CD14-positive monocyte (primary cell): Measurements from ENCODE around the gene OBSCN. TPM values are rescaled to one million over a fixed set of nuclear protein-coding genes. Genes with fewer than 3 reads are reported as not detected.

ENCODE experiments used
- DNase-seq, 3 donors: peaks; one replicate each; pipeline ENCODE4 v3.0.0-alpha.2; 2011 to 2022
- H2AFZ ChIP-seq: 2 replicates; pipeline ENCODE4 v1.6.0; 2012; ENCODE audit warnings: mild to moderate bottlenecking, low read depth, low read length, inconsistent platforms; ENCODE audit not compliant: insufficient read depth, poor library complexity, severe bottlenecking
- H3K27ac ChIP-seq, 2 donors: 1 replicate in 1 of 2; 2 replicates in 1 of 2; pipeline ENCODE4 v1.5.1; 2012 to 2013; ENCODE audit warnings: low read length in 2 of 2, control low read depth in 1 of 2, inconsistent platforms in 1 of 2, low read depth in 1 of 2, mild to moderate bottlenecking in 1 of 2
- H3K27me3 ChIP-seq, 2 donors: one replicate each; pipeline versions ENCODE4 v1.6.0 to v1.6.1; 2011 to 2013; ENCODE audit warnings: low read length in 2 of 2; ENCODE audit not compliant: control insufficient read depth in 2 of 2, insufficient read depth in 2 of 2
- H3K36me3 ChIP-seq, 2 donors: replicated peaks in 1 of 2; 1 replicate in 1 of 2; 2 replicates in 1 of 2; pipeline versions ENCODE4 v1.5.1 to v1.6.1; 2012 to 2013; ENCODE audit warnings: low read length in 2 of 2, control low read depth in 1 of 2, inconsistent platforms in 1 of 2, mild to moderate bottlenecking in 1 of 2; ENCODE audit not compliant: insufficient read depth in 2 of 2, control insufficient read depth in 1 of 2
- H3K4me1 ChIP-seq, 2 donors: 1 replicate in 1 of 2; 2 replicates in 1 of 2; pipeline versions ENCODE4 v1.5.1 to v1.6.1; 2012 to 2013; ENCODE audit warnings: low read length in 2 of 2, control low read depth in 1 of 2, inconsistent platforms in 1 of 2, mild to moderate bottlenecking in 1 of 2, moderate library complexity in 1 of 2; ENCODE audit not compliant: insufficient read depth in 2 of 2, control insufficient read depth in 1 of 2
- H3K4me2 ChIP-seq: replicated peaks from 2 replicates; pipeline ENCODE3; 2012; ENCODE audit warnings: low read length, moderate library complexity, mild to moderate bottlenecking; ENCODE audit not compliant: poor library complexity, severe bottlenecking; ENCODE audit errors: extremely low read depth
- H3K4me3 ChIP-seq, 3 experiments: fragments of 200-600 bp in 1 of 3; sonication (generic) in 1 of 3; replicated peaks in 1 of 3; 1 replicate in 2 of 3; 2 replicates in 1 of 3; pipeline ENCODE4 v1.5.1; 2011 to 2013; ENCODE audit warnings: low read length in 3 of 3, mild to moderate bottlenecking in 3 of 3, control low read depth in 2 of 3, low read depth in 2 of 3, inconsistent platforms in 1 of 3, moderate library complexity in 1 of 3
- H3K79me2 ChIP-seq: 2 replicates; pipeline ENCODE4 v1.6.0; 2012; ENCODE audit warnings: mild to moderate bottlenecking, control low read depth, inconsistent platforms, low read length, moderate library complexity; ENCODE audit not compliant: insufficient read depth
- H3K9ac ChIP-seq: 2 replicates; pipeline ENCODE4 v1.6.0; 2017; ENCODE audit warnings: low read length, mild to moderate bottlenecking; ENCODE audit not compliant: insufficient read depth, poor library complexity, severe bottlenecking
- H3K9me3 ChIP-seq, 2 donors: replicated peaks in 1 of 2; 1 replicate in 1 of 2; 2 replicates in 1 of 2; pipeline versions ENCODE4 v1.5.1 to v1.6.1; 2012 to 2013; ENCODE audit warnings: low read length in 2 of 2, control low read depth in 1 of 2; ENCODE audit not compliant: control insufficient read depth in 1 of 2, insufficient read depth in 1 of 2
- H4K20me1 ChIP-seq: 2 replicates; pipeline ENCODE4 v1.6.0; 2012; ENCODE audit warnings: mild to moderate bottlenecking, low read length, control low read depth, moderate library complexity; ENCODE audit not compliant: insufficient read depth
- H3K27ac Mint-ChIP-seq, 7 donors: one replicate each; pipeline ENCODE4 v1.8.0; 2020; ENCODE audit warnings: mild to moderate bottlenecking in 7 of 7, mixed read lengths in 7 of 7, moderate library complexity in 6 of 7, inconsistent platforms in 2 of 7
- H3K27me3 Mint-ChIP-seq, 3 donors: one replicate each; pipeline ENCODE4 v1.8.0; 2021 to 2022; ENCODE audit warnings: low read depth in 3 of 3, mild to moderate bottlenecking in 3 of 3, mixed read lengths in 3 of 3, moderate library complexity in 3 of 3, inconsistent platforms in 1 of 3
- H3K36me3 Mint-ChIP-seq, 2 donors: one replicate each; pipeline ENCODE4 v1.8.0; 2020; ENCODE audit warnings: mixed read lengths in 2 of 2, inconsistent platforms in 1 of 2, mild to moderate bottlenecking in 1 of 2
- H3K4me1 Mint-ChIP-seq: one replicate; pipeline ENCODE4 v1.8.0; 2020; ENCODE audit warnings: mild to moderate bottlenecking, mixed read lengths
- H3K4me3 Mint-ChIP-seq, 2 donors: one replicate each; pipeline ENCODE4 v1.8.0; 2020; ENCODE audit warnings: mild to moderate bottlenecking in 2 of 2, mixed read lengths in 2 of 2, moderate library complexity in 1 of 2
- H3K9me3 Mint-ChIP-seq, 7 donors: one replicate each; pipeline ENCODE4 v1.8.0; 2020 to 2022; ENCODE audit warnings: mixed read lengths in 7 of 7, mild to moderate bottlenecking in 6 of 7, moderate library complexity in 6 of 7, inconsistent platforms in 2 of 7
- CTCF ChIP-seq: fragments of 200-600 bp; IDR thresholded peaks from one replicate; pipeline ENCODE4 v1.8.0; 2022; ENCODE audit warnings: antibody characterized with exemption, mild to moderate bottlenecking
- WGBS: methylation state at CpG from one replicate; pipeline ENCODE4 v1.1.5; 2013; ENCODE audit warnings: missing lambda C conversion rate; ENCODE audit not compliant: insufficient coverage; 5-methylcytosine and 5-hydroxymethylcytosine counted together
- intact Hi-C, 2 donors: fragments of 100-400 bp; cut with micrococcal nuclease; formaldehyde crosslinking; loops; one replicate each; pipeline versions ENCODE4 v1.15.0 to v1.15.1; 2023
- polyA plus RNA-seq, 3 donors: library from polyadenylated mRNA; depleted of rRNA in 1 of 3; unstranded in 2 of 3; stranded (reverse) in 1 of 3; fragments of 300-500 nt in 2 of 3; fragments of >200 nt in 1 of 3; fragmentation: Illumina TruSeq in 2 of 3; gene quantifications; 1 replicate in 2 of 3; 2 replicates in 1 of 3; pipeline ENCODE4 v1.2.3, GENCODE V29; 2012 to 2021

Gene OBSCN
- polyA plus RNA-seq, 3 donors = 0.57 to 1.5 (median 0.76) TPM

GRCh38 chr1:228197555-228198147 lies 10.2 kb upstream of the OBSCN start:
- H3K27me3 Mint-ChIP-seq = peaks cover 0 to 2% (median 1%) of the 10 kb centered on the region in 3 donors
- Histone ChIP-seq H3K9me3 (peaks cover 24 to 28% of the 10 kb centered on the region in 2 donors), H2AFZ (no peak overlapping the region), H3K27me3 (no peaks in the 10 kb centered on the region), H3K4me1 (no peaks in the 10 kb centered on the region), H4K20me1 (no peaks in the 10 kb centered on the region), H3K36me3 (no peaks in the 10 kb centered on the region), H3K79me2 (no peaks in the 10 kb centered on the region), H3K9ac (no peak overlapping the region), H3K27ac (no peak overlapping the region), H3K4me2 (no peak overlapping the region), H3K4me3 (no peak overlapping the region)
- H3K27ac Mint-ChIP-seq = no peak overlapping the region
- no peak for DNase-seq
- peaks cover 20 to 33% (median 31%) of the 10 kb centered on the region in 7 donors for H3K9me3 Mint-ChIP-seq
- peaks cover 0 to 3% of the 10 kb centered on the region in 2 donors for H3K36me3 Mint-ChIP-seq
- no peak for TF ChIP-seq CTCF
- no peak overlapping the region for H3K4me3 Mint-ChIP-seq
- no peaks in the 10 kb centered on the region for H3K4me1 Mint-ChIP-seq
- intact Hi-C loops = no loop called here
- WGBS = 95% methylated on average over 4 of the region's 4 CpGs

- no peaks in the 10 kb centered on the region for H3K27me3 ChIP-seq
- H3K4me2 ChIP-seq = no peak overlapping the region
- WGBS = no CpG with 5 or more reads among the region's 2 CpGs
- Mint-ChIP-seq H3K9me3 (peaks cover 20 to 33% (median 31%) of the 10 kb centered on the region in 7 donors), H3K4me3 (no peak overlapping the region), H3K4me1 (no peaks in the 10 kb centered on the region), H3K27me3 (peaks cover 0 to 2% (median 1%) of the 10 kb centered on the region in 3 donors), H3K36me3 (peaks cover 0 to 3% of the 10 kb centered on the region in 2 donors), H3K27ac (no peak overlapping the region)
- intact Hi-C loops = no loop called here
- H3K36me3 ChIP-seq = no peaks in the 10 kb centered on the region
- no peak for TF ChIP-seq CTCF
- no peak overlapping the region for H3K27ac ChIP-seq
- no peak overlapping the region for H2AFZ ChIP-seq
- H3K79me2 ChIP-seq = no peaks in the 10 kb centered on the region
- no peak for DNase-seq
- no peaks in the 10 kb centered on the region for H4K20me1 ChIP-seq
- no peak overlapping the region for H3K4me3 ChIP-seq
- H3K4me1 ChIP-seq = no peaks in the 10 kb centered on the region
- H3K9ac ChIP-seq = no peak overlapping the region
- H3K9me3 ChIP-seq = peaks cover 24 to 28% of the 10 kb centered on the region in 2 donors
Measured at GRCh38 chr1:228198977-228199590, 8.8 kb upstream of the OBSCN start.
